ENCODE results near the gene N4BP2L2. TPM values are rescaled to one million over a fixed set of nuclear protein-coding genes. Genes with fewer than 3 reads are reported as not detected.

Gene N4BP2L2
- total RNA-seq, 5 donors from 2014 or later (not counting 1 experiment from before 2014, with no cell fraction given) = 200 to 241 (median 216) TPM

GRCh38 chr13:32391101-32391619 lies 147.4 kb downstream of the N4BP2L2 start:
- DNase-seq (no peak), ATAC-seq (replicated peaks in 1 of 4) (no peak)
- POLR2A ChIA-PET = interaction anchor here in 1 of 2 donors (0.6 kb wide), 1 partner anchor 27 kb away, joined by 3 read pairs; no protein-coding TSS in a partner anchor
- peaks cover 9 to 25% (median 17%) of the 10 kb centered on the region in 3 donors for H3K4me1 Mint-ChIP-seq
- H3K27ac Mint-ChIP-seq = no peak overlapping the region
- H3K27me3 Mint-ChIP-seq = no peaks in the 10 kb centered on the region
- 91% methylated on average over 3 of the region's 4 CpGs for WGBS (ENCODE audit: insufficient coverage)
- no peak overlapping the region for H3K27ac ChIP-seq (ENCODE audit: low read length)
- H3K36me3 ChIP-seq (ENCODE audit: control insufficient read depth in 2 of 2, extremely low read depth in 1 of 2, insufficient read depth in 1 of 2, low read length in 1 of 2) = no peaks in the 10 kb centered on the region
- no peak overlapping the region for H3K4me3 Mint-ChIP-seq
- no peaks in the 10 kb centered on the region for H3K9me3 Mint-ChIP-seq
- CTCF ChIA-PET = no interaction called here
- H3K4me3 ChIP-seq (ENCODE audit: control insufficient read depth in 1 of 2, extremely low read depth in 1 of 2, low read length in 1 of 2) = no peak overlapping the region
- no peaks in the 10 kb centered on the region for H3K27me3 ChIP-seq (replicated peaks in 1 of 2; ENCODE audit: control insufficient read depth in 2 of 2, extremely low read depth in 1 of 2, insufficient read depth in 2 of 2, low read length in 1 of 2)
- no peaks in the 10 kb centered on the region for H3K36me3 Mint-ChIP-seq
- H3K9me3 ChIP-seq = no peaks in the 10 kb centered on the region
- H3K4me1 ChIP-seq (ENCODE audit: control insufficient read depth in 1 of 2, extremely low read depth in 1 of 2, insufficient read depth in 2 of 2, low read length in 2 of 2) = peaks cover 6 to 7% of the 10 kb centered on the region in 2 experiments

- CTCF ChIA-PET = interaction anchor here in 1 of 2 donors (0.6 kb wide), 1 partner anchor 13 kb away, joined by 3 read pairs; no protein-coding TSS in a partner anchor
- POLR2A ChIA-PET = interaction anchor here in 1 of 2 donors (0.6 kb wide), 1 partner anchor 27 kb away, joined by 3 read pairs; no protein-coding TSS in a partner anchor
- Histone ChIP-seq H3K4me3 (ENCODE audit: control insufficient read depth in 1 of 2, extremely low read depth in 1 of 2, low read length in 1 of 2) (no peak overlapping the region), H3K9me3 (no peaks in the 10 kb centered on the region), H3K36me3 (ENCODE audit: control insufficient read depth in 2 of 2, extremely low read depth in 1 of 2, insufficient read depth in 1 of 2, low read length in 1 of 2) (no peaks in the 10 kb centered on the region), H3K4me1 (ENCODE audit: control insufficient read depth in 1 of 2, extremely low read depth in 1 of 2, insufficient read depth in 2 of 2, low read length in 2 of 2) (peaks cover 6 to 7% of the 10 kb centered on the region in 2 experiments), H3K27me3 (replicated peaks in 1 of 2; ENCODE audit: control insufficient read depth in 2 of 2, extremely low read depth in 1 of 2, insufficient read depth in 2 of 2, low read length in 1 of 2) (no peaks in the 10 kb centered on the region), H3K27ac (ENCODE audit: low read length) (no peak overlapping the region)
- Mint-ChIP-seq H3K9me3 (no peaks in the 10 kb centered on the region), H3K27ac (no peak overlapping the region), H3K4me1 (peaks cover 9 to 25% (median 17%) of the 10 kb centered on the region in 3 donors), H3K4me3 (peak overlapping the region in 1 of 3 donors; percentile 4), H3K36me3 (no peaks in the 10 kb centered on the region), H3K27me3 (no peaks in the 10 kb centered on the region)
- DNase-seq (no peak), ATAC-seq (replicated peaks in 1 of 4) (peak in 1 of 4 experiments; percentile 46)
- WGBS (ENCODE audit: insufficient coverage) = no CpG with 5 or more reads among the region's 1 CpG
Observed at GRCh38 chr13:32390484-32390883, 148.1 kb downstream of the N4BP2L2 start.

DNA sequence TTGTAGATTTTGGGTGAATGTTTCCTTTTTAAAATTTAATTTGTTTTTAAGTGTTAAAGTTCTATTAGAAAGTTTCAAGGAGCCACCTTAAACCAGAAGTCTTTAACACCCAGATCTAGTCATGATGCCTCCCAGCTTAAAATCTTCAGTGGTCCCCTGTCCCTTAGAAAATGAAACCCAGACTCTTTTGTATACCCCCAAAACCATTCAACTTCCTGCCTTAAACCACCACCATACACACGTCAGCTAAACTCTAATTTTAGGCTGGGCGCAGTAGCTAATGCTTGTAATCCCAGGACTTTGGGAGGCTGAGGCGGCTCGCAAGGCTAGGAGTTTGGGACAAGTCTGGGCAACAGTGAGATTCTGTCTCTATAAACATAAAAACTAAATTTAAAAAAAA lies 148.5 kb downstream of the N4BP2L2 start:
- POLR2A ChIA-PET = interaction anchor here in 1 of 2 donors (0.7 kb wide), 1 partner anchor 1182 kb away, joined by 6 read pairs; no protein-coding TSS in a partner anchor

GRCh38 chr13:32385410-32385809 lies 153.2 kb downstream of the N4BP2L2 start:
- Histone ChIP-seq H3K4me1 (ENCODE audit: control insufficient read depth in 1 of 2, extremely low read depth in 1 of 2, insufficient read depth in 2 of 2, low read length in 2 of 2) (peaks cover 4% of the 10 kb centered on the region in 2 experiments), H3K9me3 (no peaks in the 10 kb centered on the region), H3K27me3 (replicated peaks in 1 of 2; ENCODE audit: control insufficient read depth in 2 of 2, extremely low read depth in 1 of 2, insufficient read depth in 2 of 2, low read length in 1 of 2) (no peaks in the 10 kb centered on the region), H3K4me3 (ENCODE audit: control insufficient read depth in 1 of 2, extremely low read depth in 1 of 2, low read length in 1 of 2) (no peak overlapping the region), H3K27ac (ENCODE audit: low read length) (no peak overlapping the region), H3K36me3 (ENCODE audit: control insufficient read depth in 2 of 2, extremely low read depth in 1 of 2, insufficient read depth in 1 of 2, low read length in 1 of 2) (no peaks in the 10 kb centered on the region)
- no peak overlapping the region for H3K27ac Mint-ChIP-seq
- H3K36me3 Mint-ChIP-seq = no peaks in the 10 kb centered on the region
- no peak overlapping the region for H3K4me3 Mint-ChIP-seq
- ATAC-seq (replicated peaks in 1 of 4) (peak in 1 of 4 experiments; percentile 58), DNase-seq (no peak)
- ChIA-PET POLR2A (interaction anchor here in 1 of 2 donors (0.7 kb wide), 1 partner anchor 17 kb away, joined by 3 read pairs; no protein-coding TSS in a partner anchor), CTCF (interaction anchor here in 1 of 2 donors (0.5 to 0.9 kb wide), 2 partner anchors 196 to 255 kb away, joined by 3 to 4 read pairs; no protein-coding TSS in a partner anchor)
- H3K4me1 Mint-ChIP-seq = peaks cover 3 to 10% (median 7%) of the 10 kb centered on the region in 3 donors
- H3K27me3 Mint-ChIP-seq = no peaks in the 10 kb centered on the region
- H3K9me3 Mint-ChIP-seq = no peaks in the 10 kb centered on the region

More for the DNA sequence above, 148.5 kb downstream of the N4BP2L2 start:
- Histone ChIP-seq H3K9me3 (no peaks in the 10 kb centered on the region), H3K36me3 (ENCODE audit: control insufficient read depth in 2 of 2, extremely low read depth in 1 of 2, insufficient read depth in 1 of 2, low read length in 1 of 2) (no peaks in the 10 kb centered on the region), H3K27me3 (replicated peaks in 1 of 2; ENCODE audit: control insufficient read depth in 2 of 2, extremely low read depth in 1 of 2, insufficient read depth in 2 of 2, low read length in 1 of 2) (no peaks in the 10 kb centered on the region), H3K4me1 (ENCODE audit: control insufficient read depth in 1 of 2, extremely low read depth in 1 of 2, insufficient read depth in 2 of 2, low read length in 2 of 2) (peaks cover 8 to 10% of the 10 kb centered on the region in 2 experiments), H3K27ac (ENCODE audit: low read length) (no peak overlapping the region), H3K4me3 (ENCODE audit: control insufficient read depth in 1 of 2, extremely low read depth in 1 of 2, low read length in 1 of 2) (no peak overlapping the region)
- ATAC-seq (replicated peaks in 1 of 4) (peak; percentile 51 to 82 (median 62)), DNase-seq (peak in 1 of 35 experiments; percentile 43)
- Mint-ChIP-seq H3K9me3 (no peaks in the 10 kb centered on the region), H3K4me3 (peak overlapping the region in 1 of 3 donors; percentile 4), H3K4me1 (peaks cover 9 to 25% (median 17%) of the 10 kb centered on the region in 3 donors), H3K36me3 (no peaks in the 10 kb centered on the region), H3K27ac (peak overlapping the region in 1 of 2 donors; percentile 52), H3K27me3 (no peaks in the 10 kb centered on the region)
- WGBS (ENCODE audit: insufficient coverage) = no CpG with 5 or more reads among the region's 4 CpGs
- CTCF ChIA-PET = interaction anchor here in 1 of 2 donors (0.6 kb wide), 1 partner anchor 12 kb away, joined by 3 read pairs; no protein-coding TSS in a partner anchor

- H3K27me3 ChIP-seq (replicated peaks in 1 of 2; ENCODE audit: control insufficient read depth in 2 of 2, extremely low read depth in 1 of 2, insufficient read depth in 2 of 2, low read length in 1 of 2) = no peaks in the 10 kb centered on the region
- no peaks in the 10 kb centered on the region for H3K9me3 Mint-ChIP-seq
- no peak overlapping the region for H3K27ac ChIP-seq (ENCODE audit: low read length)
- no peaks in the 10 kb centered on the region for H3K36me3 Mint-ChIP-seq
- POLR2A ChIA-PET = no interaction called here
- 100% methylated on average over 1 of the region's 2 CpGs for WGBS (ENCODE audit: insufficient coverage)
- ATAC-seq (replicated peaks in 1 of 4) = no peak
- CTCF ChIA-PET = interaction anchor here in 1 of 2 donors (0.9 kb wide), 1 partner anchor 196 kb away, joined by 4 read pairs; no protein-coding TSS in a partner anchor
- no peaks in the 10 kb centered on the region for H3K9me3 ChIP-seq
- H3K4me1 ChIP-seq (ENCODE audit: control insufficient read depth in 1 of 2, extremely low read depth in 1 of 2, insufficient read depth in 2 of 2, low read length in 2 of 2) = peaks cover 2 to 3% of the 10 kb centered on the region in 2 experiments
- no peak overlapping the region for H3K4me3 ChIP-seq (ENCODE audit: control insufficient read depth in 1 of 2, extremely low read depth in 1 of 2, low read length in 1 of 2)
- DNase-seq = no peak
- no peak overlapping the region for H3K27ac Mint-ChIP-seq
- H3K4me1 Mint-ChIP-seq = peaks cover 0 to 5% (median 0%) of the 10 kb centered on the region in 3 donors
- H3K36me3 ChIP-seq (ENCODE audit: control insufficient read depth in 2 of 2, extremely low read depth in 1 of 2, insufficient read depth in 1 of 2, low read length in 1 of 2) = no peaks in the 10 kb centered on the region
- H3K27me3 Mint-ChIP-seq = no peaks in the 10 kb centered on the region
- no peak overlapping the region for H3K4me3 Mint-ChIP-seq
Observed at GRCh38 chr13:32384702-32385101, 153.9 kb downstream of the N4BP2L2 start.

GRCh38 chr13:32383836-32384618 lies 154.6 kb downstream of the N4BP2L2 start:
- H3K36me3 ChIP-seq (ENCODE audit: control insufficient read depth in 2 of 2, extremely low read depth in 1 of 2, insufficient read depth in 1 of 2, low read length in 1 of 2) = no peaks in the 10 kb centered on the region
- no peak for DNase-seq
- no peaks in the 10 kb centered on the region for H3K9me3 Mint-ChIP-seq
- CTCF ChIA-PET = no interaction called here
- H3K4me1 Mint-ChIP-seq = no peaks in the 10 kb centered on the region
- H3K27me3 ChIP-seq (replicated peaks in 1 of 2; ENCODE audit: control insufficient read depth in 2 of 2, extremely low read depth in 1 of 2, insufficient read depth in 2 of 2, low read length in 1 of 2) = no peaks in the 10 kb centered on the region
- H3K9me3 ChIP-seq = no peaks in the 10 kb centered on the region
- H3K27ac ChIP-seq (ENCODE audit: low read length) = no peak overlapping the region
- peaks cover 2 to 3% of the 10 kb centered on the region in 2 experiments for H3K4me1 ChIP-seq (ENCODE audit: control insufficient read depth in 1 of 2, extremely low read depth in 1 of 2, insufficient read depth in 2 of 2, low read length in 2 of 2)
- H3K4me3 Mint-ChIP-seq = no peak overlapping the region
- POLR2A ChIA-PET = interaction anchor here in 1 of 2 donors (0.5 kb wide), 1 partner anchor 160 kb away, joined by 3 read pairs; no protein-coding TSS in a partner anchor
- no peak for ATAC-seq (replicated peaks in 1 of 4)
- H3K27me3 Mint-ChIP-seq = no peaks in the 10 kb centered on the region
- no peak overlapping the region for H3K27ac Mint-ChIP-seq
- H3K4me3 ChIP-seq (ENCODE audit: control insufficient read depth in 1 of 2, extremely low read depth in 1 of 2, low read length in 1 of 2) = no peak overlapping the region
- H3K36me3 Mint-ChIP-seq = no peaks in the 10 kb centered on the region
- 87% methylated on average over 5 of the region's 5 CpGs for WGBS (ENCODE audit: insufficient coverage)
